Activated CD8-positive, alpha-beta memory T cell treated with anti-CD3 and anti-CD28 coated beads, Interleukin-2, amount 50 U/mL, for 1 hour (primary cell): ENCODE data around the gene MEST.
"Not testable (repeated sequence)": the region's sequence is repeated elsewhere in the genome, so short reads cannot be mapped to it uniquely, and the experiment has no call there.

Experiments used
- DNase-seq: peaks from one replicate; pipeline ENCODE4 v3.0.0-alpha.2; 2020; ENCODE audit errors: extremely low read depth

Gene MEST

DNA sequence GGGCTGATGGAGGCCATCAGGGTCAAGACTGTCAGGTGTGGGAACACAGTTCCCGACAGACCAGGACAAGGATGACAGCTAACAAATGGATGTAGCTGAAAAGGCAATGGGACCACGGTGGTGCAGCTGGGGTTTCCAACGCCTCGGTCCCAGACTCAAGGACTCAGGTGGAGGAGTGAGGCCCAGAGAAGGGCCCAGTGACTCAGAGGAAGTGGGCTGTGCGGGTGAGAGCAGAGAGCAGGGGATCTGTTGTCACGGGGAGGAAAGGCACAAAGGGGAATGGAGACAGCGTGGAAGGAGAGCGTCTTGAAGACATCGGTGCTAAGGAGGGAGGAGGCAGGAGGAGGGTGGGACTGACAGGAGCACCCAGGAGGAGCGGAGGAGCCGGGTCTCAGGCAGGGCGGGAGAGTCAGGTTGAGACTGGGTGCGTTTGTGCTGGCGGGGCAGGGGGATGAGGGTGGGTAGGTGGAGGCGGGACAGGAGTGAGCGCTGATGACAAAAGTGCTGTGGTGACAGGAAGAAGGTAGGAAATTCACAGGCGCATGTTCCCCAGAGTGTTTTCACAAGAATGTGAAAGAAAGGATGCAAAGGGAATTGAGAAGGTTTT lies 31.7 kb downstream of the MEST start:
- DNase-seq = not testable (repeated sequence)

DNA sequence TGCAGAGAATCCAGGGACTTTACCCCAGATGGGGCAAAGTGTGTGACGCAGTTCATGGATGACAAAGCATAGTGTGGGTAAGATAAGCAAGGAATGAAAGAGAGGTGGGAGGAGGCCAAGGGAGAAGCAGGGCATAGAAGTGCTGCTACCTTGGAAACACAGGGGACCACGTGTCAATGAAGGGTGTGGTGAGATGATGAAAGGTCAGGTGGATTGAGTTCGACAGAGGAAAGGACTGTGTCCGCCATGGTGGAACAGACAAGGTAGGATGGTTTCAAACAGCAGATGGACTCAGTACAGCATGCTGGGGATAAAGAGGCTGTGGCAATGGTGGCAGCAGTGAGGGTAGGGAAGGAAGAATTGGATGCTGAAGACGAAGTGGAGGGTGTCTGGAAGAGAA lies 32.7 kb downstream of the MEST start:
- DNase-seq = no peak

DNA sequence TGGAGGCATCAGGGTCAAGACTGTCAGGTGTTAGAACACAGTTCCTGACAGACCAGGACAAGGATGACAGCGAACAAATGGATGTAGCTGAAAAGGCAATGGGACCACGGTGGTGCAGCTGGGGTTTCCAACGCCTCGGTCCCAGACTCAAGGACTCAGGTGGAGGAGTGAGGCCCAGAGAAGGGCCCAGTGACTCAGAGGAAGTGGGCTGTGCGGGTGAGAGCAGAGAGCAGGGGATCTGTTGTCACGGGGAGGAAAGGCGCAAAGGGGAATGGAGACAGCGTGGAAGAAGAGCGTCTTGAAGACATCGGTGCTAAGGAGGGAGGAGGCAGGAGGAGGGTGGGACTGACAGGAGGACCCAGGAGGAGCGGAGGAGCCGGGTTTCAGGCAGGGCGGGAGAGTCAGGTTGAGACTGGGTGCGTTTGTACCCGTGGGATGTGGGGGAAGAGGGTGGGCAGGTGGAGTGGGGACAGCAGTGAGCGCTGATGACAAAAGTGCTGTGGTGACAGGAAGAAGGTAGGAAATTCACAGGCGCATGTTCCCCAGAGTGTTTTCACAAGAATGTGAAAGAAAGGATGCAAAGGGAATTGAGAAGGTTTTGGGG lies 36.0 kb downstream of the MEST start:
- not testable (repeated sequence) for DNase-seq

DNA sequence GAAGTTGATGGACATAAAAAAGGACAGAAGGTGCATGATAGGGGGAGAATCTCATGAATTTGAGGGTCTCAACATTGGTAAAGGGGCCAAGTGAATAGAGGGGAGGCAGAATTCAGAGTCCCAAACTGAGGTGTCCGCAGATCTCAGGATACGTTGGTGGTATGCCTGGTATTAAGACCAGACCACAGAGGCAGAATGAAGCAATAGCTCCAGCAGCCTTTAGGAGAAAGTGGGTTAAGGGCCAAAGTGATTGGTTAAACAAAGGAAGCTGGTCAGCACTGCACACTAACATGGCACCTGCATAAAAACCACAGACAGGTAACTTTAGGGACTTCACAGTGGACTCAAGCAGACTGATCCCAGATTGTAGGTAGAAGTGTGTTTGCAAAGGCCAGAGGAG lies 37.5 kb downstream of the MEST start:
- no peak for DNase-seq

DNA sequence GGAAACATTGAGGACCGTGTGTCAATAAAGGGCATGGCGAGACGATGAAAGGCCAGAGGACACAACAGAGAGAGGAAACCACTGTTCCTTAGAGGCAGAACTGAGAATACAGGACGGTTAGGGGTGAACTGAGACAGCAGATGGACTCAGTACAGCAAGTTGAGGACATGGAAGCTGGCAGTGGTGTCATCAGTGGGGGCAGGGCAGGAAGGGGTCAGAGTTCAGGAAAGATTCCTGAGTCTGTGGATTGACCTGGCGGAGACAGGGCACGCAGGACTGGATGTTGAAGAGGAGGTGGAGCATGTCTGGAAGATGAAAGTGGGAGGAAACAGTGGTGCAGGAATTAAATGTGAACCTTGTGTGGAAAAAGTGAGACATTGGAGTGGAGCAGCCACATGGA lies 46.0 kb downstream of the MEST start:
- not testable (repeated sequence) for DNase-seq

DNA sequence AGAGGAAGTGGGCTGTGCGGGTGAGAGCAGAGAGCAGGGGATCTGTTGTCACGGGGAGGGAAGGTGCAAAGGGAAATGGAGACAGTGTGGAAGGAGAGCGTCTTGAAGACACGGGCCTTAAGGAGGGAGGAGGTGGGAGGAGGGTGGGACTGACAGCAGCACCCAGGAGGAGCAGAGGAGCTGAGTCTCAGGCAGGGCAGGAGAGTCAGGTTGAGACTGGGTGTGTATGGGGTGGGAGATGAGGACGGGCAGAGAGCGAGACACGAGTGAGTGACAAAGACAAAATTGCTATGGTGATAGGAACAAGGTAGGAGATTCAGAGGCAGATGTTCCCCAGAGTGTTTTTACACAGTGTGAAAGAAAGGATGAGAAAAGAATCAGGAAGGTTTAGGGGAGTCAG lies 49.4 kb downstream of the MEST start:
- DNase-seq = not testable (repeated sequence)

DNA sequence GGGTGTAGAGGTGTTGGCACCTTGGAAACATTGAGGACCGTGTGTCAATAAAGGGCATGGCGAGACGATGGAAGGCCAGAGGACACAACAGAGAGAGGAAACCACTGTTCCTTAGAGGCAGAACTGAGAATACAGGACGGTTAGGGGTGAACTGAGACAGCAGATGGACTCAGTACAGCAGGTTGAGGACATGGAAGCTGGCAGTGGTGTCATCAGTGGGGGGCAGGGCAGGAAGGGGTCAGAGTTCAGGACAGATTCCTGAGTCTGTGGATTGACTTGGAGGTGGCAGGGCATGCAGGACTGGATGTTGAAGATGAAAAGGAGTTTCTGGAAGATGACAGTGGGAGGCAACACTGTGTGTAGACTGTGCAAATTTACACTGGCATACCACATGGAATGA lies 50.4 kb downstream of the MEST start:
- not testable (repeated sequence) for DNase-seq

DNA sequence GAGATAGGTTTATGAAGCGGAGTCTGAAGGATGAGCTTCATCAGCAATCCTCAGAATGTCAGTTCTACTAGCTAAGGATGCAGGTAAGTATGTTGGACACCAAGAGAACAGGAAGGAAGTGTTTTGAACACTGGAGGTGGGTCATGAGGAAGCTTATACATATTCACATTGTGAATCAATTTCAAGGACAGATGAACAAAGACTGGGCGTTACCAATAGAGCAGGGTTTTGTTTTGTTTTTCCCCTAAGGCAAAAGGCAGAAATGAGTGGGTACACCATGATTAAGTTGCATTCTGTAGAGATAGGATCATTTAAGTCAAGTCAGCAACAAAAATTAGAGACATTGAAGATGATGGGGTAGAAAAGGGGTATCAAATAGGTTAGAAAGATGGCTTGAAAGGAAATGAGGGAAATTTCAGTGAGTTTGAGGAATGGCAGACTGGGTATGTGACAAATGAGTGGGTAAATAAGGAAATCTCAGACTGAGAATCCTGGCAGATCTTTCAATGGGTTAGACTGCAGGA lies 51.7 kb downstream of the MEST start:
- DNase-seq = no peak

DNA sequence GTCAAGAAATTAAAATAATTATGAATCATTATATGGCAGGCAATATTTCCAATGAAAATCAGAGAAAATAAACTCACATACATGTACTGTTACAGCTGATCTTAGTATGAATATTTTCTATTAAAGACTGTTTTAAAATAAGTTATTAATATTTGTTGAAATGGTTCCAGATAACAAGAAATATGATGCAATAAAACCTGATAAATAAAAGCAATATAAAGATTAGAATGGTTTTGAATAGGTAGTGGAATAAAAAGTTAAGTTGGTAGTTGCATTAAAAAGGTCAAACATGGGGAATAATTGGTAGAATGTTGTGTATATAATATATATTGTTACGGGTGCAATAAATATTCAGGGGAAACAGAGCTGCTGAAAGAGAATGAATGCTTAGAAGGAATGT lies 52.5 kb downstream of the MEST start:
- DNase-seq = no peak

DNA sequence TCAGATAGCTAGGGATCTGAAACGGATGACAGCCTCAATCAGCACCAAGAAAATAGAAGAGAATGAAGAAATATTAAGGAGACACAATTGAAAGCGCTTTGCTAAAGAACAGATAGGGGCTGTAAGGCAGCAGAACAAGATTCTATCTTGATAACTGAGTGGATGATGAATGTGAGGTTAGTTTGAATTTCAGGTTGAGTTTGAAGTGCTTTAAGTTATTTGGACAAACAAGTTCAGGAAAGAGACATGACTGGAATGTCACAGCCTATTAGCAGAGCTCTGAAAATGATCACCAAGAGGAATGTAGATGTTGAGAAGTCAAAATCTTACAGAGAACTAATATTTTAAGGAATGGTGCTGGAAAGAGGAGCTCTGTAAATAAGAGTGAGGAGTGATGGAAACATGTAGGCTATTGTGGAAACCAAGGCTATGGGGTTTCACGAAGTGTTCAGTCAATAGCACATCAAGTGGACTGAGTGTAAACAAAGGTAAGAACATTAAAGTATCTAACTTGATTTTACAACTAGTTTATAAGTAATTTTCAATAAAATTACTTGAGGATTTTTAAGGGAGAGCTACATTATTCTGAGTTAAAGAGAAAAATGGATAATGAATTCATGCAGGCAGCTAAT lies 61.6 kb downstream of the MEST start:
- no peak for DNase-seq

DNA sequence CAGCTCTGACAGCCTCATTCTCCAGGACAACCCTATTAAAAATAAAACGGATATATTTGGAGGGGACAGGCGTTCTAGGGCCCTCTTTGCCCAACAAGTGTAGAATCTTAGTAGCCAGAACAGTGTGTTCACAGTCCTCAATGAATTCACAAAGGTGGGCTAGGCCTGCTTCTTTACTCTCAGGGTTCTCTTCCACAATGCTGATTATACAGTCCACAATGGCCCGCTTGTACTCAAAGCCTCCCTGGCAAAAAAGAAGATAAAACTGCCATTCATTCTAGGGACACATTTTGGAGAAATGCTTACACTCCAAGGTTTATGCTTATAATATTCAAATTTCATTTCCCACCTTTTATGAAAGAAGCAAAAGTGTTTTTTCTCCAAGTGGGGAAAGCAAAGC lies 62.6 kb downstream of the MEST start:
- DNase-seq = no peak
